ENCODE measurements around the gene ZAP70.

- no peak for TF ChIP-seq EZH2phosphoT487 (IDR thresholded peaks at IDR 0.05; ENCODE audit: insufficient read depth, low read depth)
- TF ChIP-seq EZH2 (IDR thresholded peaks at IDR 0.05; ENCODE audit: insufficient read depth, poor library complexity, severe bottlenecking), result no peak
Observed at GRCh38 chr2:97739893-97740245, 26.5 kb downstream of the ZAP70 start.

Data from GM23248 (cell line).